ENCODE results near the gene CCDC66. TPM values are rescaled to one million over a fixed set of nuclear protein-coding genes. Genes with fewer than 3 reads are reported as not detected.

The CCDC66 gene
- total RNA-seq: 10 to 100 TPM; 43.5 to 77.9 (median 65.7) TPM

GRCh38 chr3:56556908-56557830 is at the start of gene CCDC66:
Gene CCDC66 (plus strand): TSS chr3:56557175. CDS start chr3:56557243, 68 bp downstream.
- Histone ChIP-seq H3K4me3 (peak within 1 kb of the TSS; percentile 49 to 94), H3K9me3 (no peaks in the 10 kb centered on the region), H3K27ac (peak within 1 kb of the TSS; percentile 78 to 89), H3K4me1 (peaks cover 0 to 8% of the 10 kb centered on the region in 2 donors), H3K27me3 (no peaks in the 10 kb centered on the region), H3K36me3 (no peaks in the 10 kb centered on the region)
- TF ChIP-seq, protein P1, sequence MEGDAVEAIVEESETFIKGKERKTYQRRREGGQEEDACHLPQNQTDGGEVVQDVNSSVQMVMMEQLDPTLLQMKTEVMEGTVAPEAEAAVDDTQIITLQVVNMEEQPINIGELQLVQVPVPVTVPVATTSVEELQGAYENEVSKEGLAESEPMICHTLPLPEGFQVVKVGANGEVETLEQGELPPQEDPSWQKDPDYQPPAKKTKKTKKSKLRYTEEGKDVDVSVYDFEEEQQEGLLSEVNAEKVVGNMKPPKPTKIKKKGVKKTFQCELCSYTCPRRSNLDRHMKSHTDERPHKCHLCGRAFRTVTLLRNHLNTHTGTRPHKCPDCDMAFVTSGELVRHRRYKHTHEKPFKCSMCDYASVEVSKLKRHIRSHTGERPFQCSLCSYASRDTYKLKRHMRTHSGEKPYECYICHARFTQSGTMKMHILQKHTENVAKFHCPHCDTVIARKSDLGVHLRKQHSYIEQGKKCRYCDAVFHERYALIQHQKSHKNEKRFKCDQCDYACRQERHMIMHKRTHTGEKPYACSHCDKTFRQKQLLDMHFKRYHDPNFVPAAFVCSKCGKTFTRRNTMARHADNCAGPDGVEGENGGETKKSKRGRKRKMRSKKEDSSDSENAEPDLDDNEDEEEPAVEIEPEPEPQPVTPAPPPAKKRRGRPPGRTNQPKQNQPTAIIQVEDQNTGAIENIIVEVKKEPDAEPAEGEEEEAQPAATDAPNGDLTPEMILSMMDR (IDR thresholded peaks at IDR 0.05): peak; percentile 32 to 59 (median 52)
- TF ChIP-seq POLR2A (IDR thresholded peaks at IDR 0.05): peak; percentile 71 to 90
- intact Hi-C loops (cut with DNase I; ENCODE audit: low total_unique reads): no loop called here
- peak; percentile 93 to 94 for DNase-seq

- Histone ChIP-seq H3K4me1 (no peaks in the 10 kb centered on the region), H3K9me3 (no peaks in the 10 kb centered on the region), H3K36me3 (no peaks in the 10 kb centered on the region), H3K27me3 (no peaks in the 10 kb centered on the region), H3K27ac (no peak overlapping the region), H3K4me3 (no peak overlapping the region)
- no peak for DNase-seq
- TF ChIP-seq, protein P1 (IDR thresholded peaks at IDR 0.05): no peak
- no peak for TF ChIP-seq POLR2A (IDR thresholded peaks at IDR 0.05)
- intact Hi-C loops (cut with DNase I; ENCODE audit: low total_unique reads): no loop called here
These were observed 37.3 kb upstream of the CCDC66 start for GRCh38 chr3:56519641-56520040.

GRCh38 chr3:56522374-56522773 is 34.6 kb upstream of the CCDC66 start:
- Histone ChIP-seq H3K4me3 (no peak overlapping the region), H3K27ac (no peak overlapping the region), H3K36me3 (no peaks in the 10 kb centered on the region), H3K9me3 (no peaks in the 10 kb centered on the region), H3K4me1 (no peaks in the 10 kb centered on the region), H3K27me3 (no peaks in the 10 kb centered on the region)
- no peak for TF ChIP-seq POLR2A (IDR thresholded peaks at IDR 0.05)
- TF ChIP-seq, protein P1 (IDR thresholded peaks at IDR 0.05): no peak
- no peak for DNase-seq
- intact Hi-C loops (cut with DNase I; ENCODE audit: low total_unique reads): no loop called here

- Histone ChIP-seq H3K27ac (no peak overlapping the region), H3K4me1 (no peaks in the 10 kb centered on the region), H3K9me3 (no peaks in the 10 kb centered on the region), H3K36me3 (no peaks in the 10 kb centered on the region), H3K4me3 (no peak overlapping the region), H3K27me3 (no peaks in the 10 kb centered on the region)
- no peak for TF ChIP-seq POLR2A (IDR thresholded peaks at IDR 0.05)
- TF ChIP-seq, protein P1 (IDR thresholded peaks at IDR 0.05): no peak
- no peak for DNase-seq
- intact Hi-C loops (cut with DNase I; ENCODE audit: low total_unique reads): no loop called here
These were observed 31.7 kb upstream of the CCDC66 start for GRCh38 chr3:56525291-56525690.

GRCh38 chr3:56536735-56537134 is 20.2 kb upstream of the CCDC66 start:
- DNase-seq: no peak
- no peak overlapping the region for H3K4me3 ChIP-seq
- no peaks in the 10 kb centered on the region for H3K4me1 ChIP-seq
- no peak overlapping the region for H3K27ac ChIP-seq
- intact Hi-C loops (cut with DNase I; ENCODE audit: low total_unique reads): no loop called here
- no peak for TF ChIP-seq POLR2A (IDR thresholded peaks at IDR 0.05)
- TF ChIP-seq, protein P1 (IDR thresholded peaks at IDR 0.05): no peak
- H3K36me3 ChIP-seq: no peaks in the 10 kb centered on the region
- no peaks in the 10 kb centered on the region for H3K27me3 ChIP-seq
- no peaks in the 10 kb centered on the region for H3K9me3 ChIP-seq

Data from uterus (tissue), 4 donors.